IPS-18c (cell line): ENCODE results near the gene CRTC3.
A peak's percentile ranks its signal among the peaks of the same experiment; 100 is the strongest.
"Not testable (repeated sequence)": the region's sequence is repeated elsewhere in the genome, so short reads cannot be mapped to it uniquely, and the experiment has no call there.

Experiments
- H3K4me3 ChIP-seq: 2 replicates; pipeline ENCODE4 v1.7.0; 2013; ENCODE audit warnings: low read depth, mild to moderate bottlenecking, low read length, moderate library complexity; ENCODE audit not compliant: insufficient read depth
- H3K9me3 ChIP-seq: one replicate; pipeline ENCODE4 v1.6.1; 2013; ENCODE audit warnings: mild to moderate bottlenecking, low read length, moderate library complexity; ENCODE audit not compliant: control insufficient read depth, insufficient read depth

CRTC3 gene, protein sequence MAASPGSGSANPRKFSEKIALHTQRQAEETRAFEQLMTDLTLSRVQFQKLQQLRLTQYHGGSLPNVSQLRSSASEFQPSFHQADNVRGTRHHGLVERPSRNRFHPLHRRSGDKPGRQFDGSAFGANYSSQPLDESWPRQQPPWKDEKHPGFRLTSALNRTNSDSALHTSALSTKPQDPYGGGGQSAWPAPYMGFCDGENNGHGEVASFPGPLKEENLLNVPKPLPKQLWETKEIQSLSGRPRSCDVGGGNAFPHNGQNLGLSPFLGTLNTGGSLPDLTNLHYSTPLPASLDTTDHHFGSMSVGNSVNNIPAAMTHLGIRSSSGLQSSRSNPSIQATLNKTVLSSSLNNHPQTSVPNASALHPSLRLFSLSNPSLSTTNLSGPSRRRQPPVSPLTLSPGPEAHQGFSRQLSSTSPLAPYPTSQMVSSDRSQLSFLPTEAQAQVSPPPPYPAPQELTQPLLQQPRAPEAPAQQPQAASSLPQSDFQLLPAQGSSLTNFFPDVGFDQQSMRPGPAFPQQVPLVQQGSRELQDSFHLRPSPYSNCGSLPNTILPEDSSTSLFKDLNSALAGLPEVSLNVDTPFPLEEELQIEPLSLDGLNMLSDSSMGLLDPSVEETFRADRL

DNA sequence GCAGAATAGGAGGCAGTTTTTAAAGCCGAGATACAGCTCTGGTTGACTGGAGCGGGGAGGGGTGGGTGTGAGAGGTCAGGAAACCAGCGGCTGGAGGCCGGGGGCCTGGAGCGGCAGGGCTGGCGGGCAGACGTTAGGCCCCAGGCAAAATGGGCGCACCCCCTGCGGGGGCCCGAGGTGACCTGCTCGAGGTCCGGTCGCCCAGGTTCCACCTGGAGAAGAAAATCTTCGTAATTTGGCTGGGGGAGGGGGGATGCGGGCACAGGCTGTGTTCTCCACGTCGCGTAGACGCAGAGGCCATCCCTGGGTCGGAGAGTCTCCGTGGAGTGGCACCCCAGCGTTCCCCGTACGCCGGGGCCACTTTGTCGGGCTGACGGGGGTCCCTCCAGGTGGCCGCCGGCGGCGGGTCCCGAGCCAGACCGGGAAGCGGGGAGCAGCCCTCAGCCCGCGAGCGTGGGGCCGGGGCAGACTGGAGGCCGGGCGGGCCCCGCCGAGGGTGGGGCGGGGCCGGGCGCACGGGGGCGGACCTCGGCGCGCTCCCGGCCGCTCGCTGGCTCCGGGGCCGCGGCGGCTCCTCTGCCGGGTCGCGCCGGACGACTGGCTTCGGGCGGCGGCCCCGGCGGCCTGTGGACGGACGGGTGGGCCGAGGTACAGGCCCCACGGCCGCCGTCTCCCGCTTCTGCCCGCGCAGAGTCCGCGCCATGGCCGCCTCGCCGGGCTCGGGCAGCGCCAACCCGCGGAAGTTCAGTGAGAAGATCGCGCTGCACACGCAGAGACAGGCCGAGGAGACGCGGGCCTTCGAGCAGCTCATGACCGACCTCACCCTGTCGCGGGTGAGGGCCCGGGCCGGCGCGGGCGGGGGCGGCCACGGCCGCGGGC is at the start of gene CRTC3:
CRTC3 (plus strand) TSS at position 553 of the 879 bp plus-strand sequence; CDS start at position 702, 149 bp downstream.
- Histone ChIP-seq H3K4me3 (peak within 1 kb of the TSS; percentile 78), H3K9me3 (no peaks in the 10 kb centered on the region)

DNA sequence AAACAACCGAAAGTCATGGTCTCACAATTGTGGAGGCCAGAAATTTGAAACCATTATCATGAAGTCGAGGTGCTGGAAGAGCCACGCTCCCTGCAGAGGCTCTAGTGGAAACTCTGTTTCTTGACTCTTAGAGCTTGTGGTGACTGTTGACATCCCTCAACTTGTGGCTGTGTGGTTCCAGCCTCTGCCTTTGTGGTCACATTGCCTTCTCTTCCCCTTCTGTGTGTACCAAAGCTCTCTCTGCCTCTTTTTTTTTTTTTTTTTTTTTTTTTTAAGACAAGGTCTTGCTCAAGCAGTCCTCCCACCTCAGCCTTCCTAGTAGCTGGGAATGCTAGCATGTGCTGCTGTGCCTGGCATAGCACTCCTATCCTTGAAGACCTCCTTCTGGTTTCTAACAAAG is 48.7 kb upstream of the CRTC3 start:
- no peaks in the 10 kb centered on the region for H3K9me3 ChIP-seq
- no peak overlapping the region for H3K4me3 ChIP-seq

DNA sequence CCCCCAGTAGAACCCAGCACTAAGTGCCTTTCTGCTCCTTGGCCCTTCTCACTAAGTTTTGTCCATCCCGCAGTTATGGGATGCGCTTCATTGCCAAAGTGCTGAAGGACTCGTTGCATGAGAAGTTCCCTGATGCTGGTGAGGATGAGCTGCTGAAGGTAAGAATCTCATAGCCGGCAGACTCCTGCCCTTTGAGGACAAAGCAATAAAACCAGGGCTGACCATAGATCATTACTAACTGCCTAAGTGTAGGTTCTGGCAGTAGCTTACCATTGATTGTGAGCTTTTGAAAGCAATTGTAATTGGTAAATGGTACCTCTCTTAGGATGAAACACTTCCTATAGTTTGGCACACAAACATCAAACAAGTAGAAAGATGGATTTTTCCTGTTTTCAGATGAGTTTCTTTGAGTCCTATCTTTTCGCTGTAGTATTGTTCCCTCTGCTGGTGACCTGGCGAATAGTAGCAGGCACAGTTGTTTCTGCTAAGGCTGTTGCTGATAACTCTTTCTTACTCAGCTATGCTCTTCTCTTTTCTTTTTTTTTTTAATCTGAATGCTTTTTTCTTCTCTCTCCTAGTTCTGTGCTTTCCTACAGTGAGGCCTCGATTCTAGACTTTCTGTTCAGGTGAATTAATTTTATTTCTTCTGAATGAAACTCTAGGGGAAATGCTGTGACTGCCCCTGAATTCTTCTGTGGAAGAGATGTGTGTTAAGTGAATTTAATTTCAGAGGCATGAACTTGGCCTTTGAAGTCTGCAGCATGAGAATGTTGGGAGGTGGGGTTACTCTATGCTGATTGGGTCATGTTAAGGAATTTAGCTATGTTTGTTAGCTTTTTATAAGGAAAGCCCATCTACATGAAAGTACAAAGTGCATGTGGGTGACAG is 47.4 kb upstream of the CRTC3 start:
- H3K4me3 ChIP-seq = no peak overlapping the region
- no peaks in the 10 kb centered on the region for H3K9me3 ChIP-seq

DNA sequence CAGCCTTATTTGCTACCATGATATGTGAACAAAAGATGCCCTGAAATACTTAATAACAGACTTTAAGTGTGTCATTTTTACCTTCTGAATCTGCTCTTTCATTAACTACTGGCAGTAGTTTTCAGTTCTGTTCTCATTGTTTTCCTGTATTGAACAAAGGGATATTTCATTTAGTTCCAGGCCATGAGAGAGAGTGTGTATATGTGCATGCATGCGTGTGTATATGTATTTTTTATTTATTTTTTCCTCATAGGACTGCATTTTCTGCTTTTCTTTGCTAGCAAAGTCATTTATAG is 46.8 kb upstream of the CRTC3 start:
- Histone ChIP-seq H3K4me3 (no peak overlapping the region), H3K9me3 (no peaks in the 10 kb centered on the region)

DNA sequence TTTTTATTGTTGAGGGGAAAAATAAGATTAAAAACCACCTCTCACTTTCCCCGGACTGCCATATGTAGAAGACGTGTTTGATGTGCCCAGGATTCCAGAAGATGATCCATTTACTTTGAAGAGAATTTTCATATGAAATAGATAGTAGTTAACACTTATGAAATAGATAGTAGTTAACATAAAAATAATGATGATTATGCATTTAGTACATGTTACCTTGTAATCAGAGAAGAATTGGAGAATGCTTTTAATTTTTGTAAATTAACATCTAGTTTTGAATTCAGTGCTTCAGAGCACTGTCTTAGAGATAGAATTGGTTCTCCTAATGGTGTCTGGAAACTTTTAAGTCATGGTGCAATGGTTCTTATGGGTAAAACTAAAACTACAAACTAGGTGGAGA is 46.1 kb upstream of the CRTC3 start:
- Histone ChIP-seq H3K9me3 (no peaks in the 10 kb centered on the region), H3K4me3 (no peak overlapping the region)

DNA sequence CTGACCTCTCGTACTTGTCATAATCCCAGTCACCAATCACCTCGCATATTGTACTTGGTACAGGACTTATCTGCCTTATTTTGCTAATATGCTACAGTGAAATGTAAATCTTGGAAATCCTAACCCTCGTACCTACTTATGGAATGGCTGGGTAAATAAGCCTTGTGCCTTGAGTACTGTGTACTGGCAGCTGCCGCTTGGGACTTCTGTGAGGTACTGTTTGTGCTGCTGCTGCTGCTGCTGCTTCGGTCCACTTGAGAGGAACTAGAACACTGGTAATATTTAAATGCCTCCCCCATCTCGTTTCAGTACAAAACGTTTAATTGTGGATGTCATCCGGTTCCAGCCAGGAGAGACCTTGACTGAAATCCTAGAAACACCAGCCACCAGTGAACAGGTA is 42.5 kb upstream of the CRTC3 start:
- Histone ChIP-seq H3K4me3 (no peak overlapping the region), H3K9me3 (no peaks in the 10 kb centered on the region)

DNA sequence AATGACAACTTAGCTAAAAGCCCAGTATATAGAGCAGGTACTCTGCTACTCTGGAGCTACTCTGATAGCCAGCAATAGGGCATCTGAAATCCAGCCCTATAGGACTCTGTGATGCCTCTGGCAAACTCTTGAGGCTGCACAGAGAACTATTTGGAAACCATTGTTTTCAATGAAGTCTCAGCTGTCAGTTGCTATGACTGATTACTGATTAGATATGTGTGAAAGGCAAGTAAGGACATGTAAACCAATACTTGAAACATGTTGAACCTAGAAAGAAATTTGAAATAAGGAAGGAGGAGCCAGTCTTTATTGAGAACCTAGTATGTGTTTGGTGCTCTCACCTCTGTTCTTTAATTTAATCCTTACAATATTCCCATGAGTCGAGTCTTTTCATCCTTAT is 40.2 kb upstream of the CRTC3 start:
- no peaks in the 10 kb centered on the region for H3K9me3 ChIP-seq
- no peak overlapping the region for H3K4me3 ChIP-seq

DNA sequence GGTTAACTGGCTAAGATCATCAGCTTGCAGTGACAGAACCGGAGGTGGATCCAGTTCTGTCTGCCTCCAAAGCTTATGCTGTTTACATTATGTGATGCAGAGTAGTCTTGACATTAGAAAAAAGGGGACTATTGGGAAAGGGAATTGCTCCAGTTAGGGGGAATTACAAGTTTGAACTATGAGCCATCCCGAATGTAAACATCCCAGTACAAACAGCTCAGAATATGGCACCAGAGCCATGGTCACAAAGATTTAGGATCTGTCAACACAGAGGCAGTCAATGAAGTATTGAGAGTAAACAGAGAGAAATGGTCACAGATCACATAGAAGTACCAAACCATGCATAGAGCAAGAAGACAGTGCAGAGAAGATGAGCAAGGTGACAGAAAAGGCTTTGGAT is 39.8 kb upstream of the CRTC3 start:
- Histone ChIP-seq H3K9me3 (no peaks in the 10 kb centered on the region), H3K4me3 (no peak overlapping the region)

DNA sequence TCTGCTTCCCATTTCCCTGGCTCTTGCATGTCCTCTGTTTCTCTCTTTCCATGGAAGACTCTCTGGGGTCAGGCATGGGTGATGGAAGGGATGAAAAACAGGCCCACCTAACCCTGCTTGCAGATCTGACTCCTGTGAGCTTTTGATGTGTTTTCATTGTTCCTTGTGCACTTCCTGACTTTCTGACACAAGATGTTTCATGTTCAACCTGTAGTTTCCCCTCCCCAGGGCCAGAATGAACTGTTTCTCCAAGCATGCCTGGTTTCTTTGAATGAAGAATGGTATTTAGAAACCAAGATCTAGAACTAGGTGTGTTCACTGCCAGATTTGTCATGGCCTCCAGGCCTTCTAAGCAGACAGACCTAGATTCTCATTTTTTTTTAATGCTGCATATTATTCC is 36.1 kb upstream of the CRTC3 start:
- Histone ChIP-seq H3K4me3 (no peak overlapping the region), H3K9me3 (no peaks in the 10 kb centered on the region)

DNA sequence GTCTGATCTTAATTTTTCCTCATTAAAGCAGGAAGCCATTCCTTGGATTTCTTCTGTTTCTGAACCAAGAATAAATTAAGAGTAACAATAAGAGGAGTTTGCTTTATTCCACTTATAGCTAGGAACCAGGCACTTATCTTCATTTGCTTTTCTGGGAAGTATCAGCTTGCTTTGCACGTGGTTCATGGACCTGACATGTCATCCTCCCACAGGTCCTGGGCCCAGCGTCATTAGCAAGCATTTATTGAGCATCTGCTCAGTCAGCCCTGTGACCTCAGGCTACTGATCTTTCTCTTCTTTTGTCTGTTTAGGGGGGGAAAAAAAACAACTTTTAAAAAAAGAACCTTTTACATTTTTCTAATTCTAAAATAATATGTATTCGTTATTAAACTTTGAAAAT is 34.7 kb upstream of the CRTC3 start:
- Histone ChIP-seq H3K4me3 (no peak overlapping the region), H3K9me3 (no peaks in the 10 kb centered on the region)

DNA sequence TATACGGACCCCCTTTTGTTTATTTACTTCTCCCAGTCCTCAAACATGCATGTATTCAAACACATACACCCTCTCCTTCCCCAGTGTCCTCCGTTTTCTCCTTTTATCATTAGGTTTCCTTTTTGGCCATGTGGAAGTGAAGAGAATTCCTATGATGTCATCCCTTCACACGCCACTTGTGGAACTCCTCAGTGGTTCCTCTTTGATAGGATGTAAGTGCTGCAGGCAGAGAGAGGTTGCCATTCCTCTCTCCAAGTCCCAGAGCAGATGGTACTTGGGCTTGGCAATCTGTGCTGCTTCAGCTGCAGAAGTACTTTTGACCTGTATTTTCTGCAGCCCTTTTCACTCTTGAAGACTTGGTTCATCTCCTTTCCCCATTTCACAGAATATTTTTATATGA is 32.9 kb upstream of the CRTC3 start:
- Histone ChIP-seq H3K4me3 (no peak overlapping the region), H3K9me3 (no peaks in the 10 kb centered on the region)

DNA sequence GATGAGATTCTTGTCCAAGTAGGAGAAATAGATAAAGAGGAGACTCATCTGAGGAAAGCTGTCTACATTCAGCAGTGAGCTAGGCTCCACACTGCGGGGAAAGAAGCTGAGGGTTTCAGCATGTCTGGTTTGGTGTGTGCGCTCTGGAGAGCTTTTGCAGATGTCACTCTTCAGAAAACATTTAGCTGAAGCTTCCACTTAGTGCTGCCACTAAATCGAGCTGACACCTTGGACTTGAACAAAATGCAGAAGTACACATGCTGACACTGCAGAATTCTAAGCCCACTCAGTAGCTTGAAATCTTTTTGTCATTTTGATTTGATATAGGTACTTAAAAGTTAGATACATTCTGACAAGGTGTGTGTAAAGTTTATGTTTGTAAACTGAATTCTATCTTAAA is 32.3 kb upstream of the CRTC3 start:
- no peaks in the 10 kb centered on the region for H3K9me3 ChIP-seq

DNA sequence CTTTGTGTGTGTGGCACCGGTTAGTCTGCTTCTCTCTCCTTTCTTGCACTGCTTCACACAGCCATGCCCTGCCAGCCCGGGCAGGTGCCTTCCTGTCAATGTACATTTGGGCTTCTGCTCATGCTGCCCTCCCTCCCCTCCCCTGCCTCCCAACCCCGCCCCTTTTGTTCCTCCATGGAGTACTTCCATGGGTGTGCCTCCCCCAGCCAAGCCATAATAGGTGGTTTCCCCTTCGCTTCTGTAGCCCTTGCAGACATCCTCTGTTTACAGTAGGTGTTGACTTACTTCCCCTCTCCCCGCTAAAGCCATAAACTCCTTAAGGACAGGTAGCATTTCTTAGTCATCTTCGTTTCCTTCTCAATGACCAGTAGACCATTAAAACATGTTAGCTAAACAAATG is 31.8 kb upstream of the CRTC3 start:
- Histone ChIP-seq H3K9me3 (no peaks in the 10 kb centered on the region), H3K4me3 (no peak overlapping the region)

More for the DNA sequence above, 32.3 kb upstream of the CRTC3 start:
- H3K4me3 ChIP-seq = no peak overlapping the region

DNA sequence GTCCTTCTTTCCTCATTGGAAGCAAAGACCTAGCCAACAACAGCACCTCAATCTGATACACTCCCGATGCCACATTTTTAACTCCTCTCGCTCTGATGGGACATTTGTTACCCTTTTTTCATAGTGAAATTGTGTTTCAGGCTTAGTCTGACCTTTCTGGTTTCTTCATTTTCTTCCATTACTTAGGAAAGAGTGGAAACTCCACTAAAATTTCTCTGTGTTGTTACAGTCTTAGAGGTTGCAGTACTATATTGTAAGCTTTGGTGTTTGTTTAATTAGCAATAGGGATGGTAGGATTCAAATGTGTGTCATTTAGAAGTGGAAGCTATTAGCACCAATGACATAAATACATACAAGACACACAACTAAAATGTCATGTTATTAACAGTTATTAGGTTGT is 29.6 kb upstream of the CRTC3 start:
- H3K9me3 ChIP-seq = no peaks in the 10 kb centered on the region
- no peak overlapping the region for H3K4me3 ChIP-seq

DNA sequence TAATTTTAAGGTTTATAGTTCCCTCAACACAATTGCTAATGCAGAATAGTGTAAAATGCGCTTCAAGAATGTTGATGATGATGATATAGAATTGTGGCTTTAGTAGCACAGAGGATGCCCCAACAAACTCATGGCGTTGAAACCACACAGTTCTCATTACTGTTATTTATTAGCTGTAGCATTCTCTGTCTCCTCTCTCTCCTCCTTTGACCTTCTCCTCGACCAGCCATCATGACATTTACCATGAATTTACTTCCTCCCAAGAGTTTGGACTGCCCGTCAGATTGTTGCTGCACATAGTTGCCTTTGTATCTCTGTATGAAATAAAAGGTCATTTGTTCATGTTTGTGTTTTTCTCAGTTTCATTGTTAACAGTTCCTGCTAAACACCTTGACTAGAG is 27.8 kb upstream of the CRTC3 start:
- Histone ChIP-seq H3K9me3 (no peaks in the 10 kb centered on the region), H3K4me3 (no peak overlapping the region)

DNA sequence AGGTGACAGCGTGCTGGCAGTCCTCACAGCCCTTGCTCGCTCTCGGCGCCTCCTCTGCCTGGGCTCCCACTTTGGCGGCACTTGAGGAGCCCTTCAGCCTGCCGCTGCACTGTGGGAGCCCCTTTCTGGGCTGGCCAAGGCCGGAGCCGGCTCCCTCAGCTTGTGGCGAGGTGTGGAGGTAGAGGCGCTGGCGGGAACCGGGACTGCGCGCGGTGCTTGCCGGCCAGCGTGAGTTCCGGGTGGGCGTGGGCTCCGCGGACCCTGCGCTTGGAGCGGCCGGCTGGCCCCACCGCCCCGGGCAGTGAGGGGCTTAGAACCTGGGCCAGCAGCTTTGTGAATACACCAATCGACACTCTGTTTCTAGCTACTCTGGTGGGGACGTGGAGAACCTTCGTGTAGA is 18.9 kb upstream of the CRTC3 start:
- H3K9me3 ChIP-seq, H3K4me3 ChIP-seq: not testable (repeated sequence)

DNA sequence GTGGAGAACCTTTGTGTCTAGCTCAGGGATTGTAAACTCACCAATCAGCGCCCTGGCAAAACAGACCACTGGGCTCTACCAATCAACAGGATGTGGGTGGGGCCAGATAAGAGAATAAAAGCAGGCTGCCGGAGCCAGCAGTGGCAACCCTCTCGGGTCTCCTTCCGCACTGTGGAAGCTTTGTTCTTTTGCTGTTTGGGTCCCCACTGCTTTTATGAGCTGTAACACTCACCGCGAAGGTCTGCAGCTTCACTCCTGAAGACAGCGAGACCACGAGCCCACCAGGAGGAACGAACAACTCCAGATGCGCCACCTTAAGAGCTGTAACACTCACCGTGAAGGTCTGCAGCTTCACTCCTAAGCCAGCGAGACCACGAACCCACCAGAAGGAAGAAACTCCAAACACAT is 18.5 kb upstream of the CRTC3 start:
- H3K4me3 ChIP-seq = not testable (repeated sequence)

More for the DNA sequence above, 18.5 kb upstream of the CRTC3 start:
- not testable (repeated sequence) for H3K9me3 ChIP-seq
